ENCODE results near the gene SPPL2C. TPM values are rescaled to one million over a fixed set of nuclear protein-coding genes. Genes with fewer than 3 reads are reported as not detected.

Gene SPPL2C
- total and polyA plus RNA-seq, 2 experiments from 2014 or later: 0.12 TPM; not detected in 1

GRCh38 chr17:45894022-45894784 lies 49.5 kb downstream of the SPPL2C start, which contains the start of gene MAPT:
Gene MAPT, plus strand, starts transcription at chr17:45894554. Its CDS starts 67,784 bp downstream, at chr17:45962338.
- DNase-seq (ENCODE audit: low read depth in 1 of 2, low spot score in 1 of 2): peak; percentile 95
- H3K27me3 ChIP-seq: peaks cover 61% of the 10 kb centered on the region
- H3K36me3 ChIP-seq: no peaks in the 10 kb centered on the region
- H3K4me3 ChIP-seq: peak within 1 kb of the TSS; percentile 82
- no peak within 1 kb of the TSS for H3K27ac ChIP-seq
- no peaks in the 10 kb centered on the region for H3K9me3 ChIP-seq (ENCODE audit: low read depth)
- no peaks in the 10 kb centered on the region for H3K4me1 ChIP-seq (ENCODE audit: low read depth)
- peak; percentile 73 for TF ChIP-seq CTCF (IDR thresholded peaks at IDR 0.05; ENCODE audit: low read depth, low read length)

- H3K36me3 ChIP-seq: no peaks in the 10 kb centered on the region
- H3K9me3 ChIP-seq (ENCODE audit: low read depth): no peaks in the 10 kb centered on the region
- DNase-seq (ENCODE audit: low read depth in 1 of 2, low spot score in 1 of 2): peak; percentile 11 to 30
- H3K4me1 ChIP-seq (ENCODE audit: low read depth): no peaks in the 10 kb centered on the region
- TF ChIP-seq CTCF (IDR thresholded peaks at IDR 0.05; ENCODE audit: low read depth, low read length): no peak
- H3K27ac ChIP-seq: no peak overlapping the region
- H3K4me3 ChIP-seq: peak overlapping the region; percentile 82
- peaks cover 70% of the 10 kb centered on the region for H3K27me3 ChIP-seq
These were observed 50.8 kb downstream of the SPPL2C start for GRCh38 chr17:45895304-45895968.

GRCh38 chr17:45895969-45896785 lies 51.5 kb downstream of the SPPL2C start:
- DNase-seq (ENCODE audit: low read depth in 1 of 2, low spot score in 1 of 2): no peak
- Histone ChIP-seq H3K36me3 (no peaks in the 10 kb centered on the region), H3K27ac (no peak overlapping the region), H3K4me1 (ENCODE audit: low read depth) (no peaks in the 10 kb centered on the region), H3K27me3 (peaks cover 71% of the 10 kb centered on the region), H3K9me3 (ENCODE audit: low read depth) (no peaks in the 10 kb centered on the region), H3K4me3 (no peak overlapping the region)
- no peak for TF ChIP-seq CTCF (IDR thresholded peaks at IDR 0.05; ENCODE audit: low read depth, low read length)

Other genes with a start within 250 kb of the SPPL2C start
- gene CRHR1, start 60.6 kb upstream of the SPPL2C start, total RNA-seq: 0.11 and 0.86 TPM in 2 replicates
- gene CRHR1, start 60.6 kb upstream of the SPPL2C start, polyA plus RNA-seq: 0.27 TPM in 1 of 2 replicates, not detected in the other
- 1.3 and 2.9 TPM in 2 replicates for gene MAPT, start 49.7 kb downstream of the SPPL2C start, total RNA-seq
- gene MAPT, start 49.7 kb downstream of the SPPL2C start, polyA plus RNA-seq: 1.5 and 1.9 TPM in 2 replicates
- gene STH, start 154.4 kb downstream of the SPPL2C start, total RNA-seq: not detected in 2 replicates
- not detected in 2 replicates for gene STH, start 154.4 kb downstream of the SPPL2C start, polyA plus RNA-seq